ENCODE data around the gene FLNA.
"Not testable (repeated sequence)": the region's sequence is repeated elsewhere in the genome, so short reads cannot be mapped to it uniquely, and the experiment has no call there.

Gene FLNA

GRCh38 chrX:154401918-154402621 lies 27.6 kb upstream of the FLNA start:
- H3K9me3 ChIP-seq (ENCODE audit: insufficient read depth, low read length): no peaks in the 10 kb centered on the region
- no peaks in the 10 kb centered on the region for H3K27me3 ChIP-seq (ENCODE audit: insufficient read depth, insufficient read length)
- TF ChIP-seq YY1 (IDR thresholded peaks at IDR 0.05; ENCODE audit: insufficient read depth, insufficient read length) (no peak), ZNF274 (IDR thresholded peaks at IDR 0.05; ENCODE audit: low read depth, low read length) (no peak), SUZ12 (IDR thresholded peaks at IDR 0.05; ENCODE audit: extremely low read depth, insufficient read depth, insufficient read length) (no peak)
- no peak overlapping the region for H3K4me3 ChIP-seq (ENCODE audit: insufficient read length, low read depth)
- no peaks in the 10 kb centered on the region for H3K4me1 ChIP-seq (ENCODE audit: insufficient read depth, insufficient read length)
- peaks cover 29% of the 10 kb centered on the region for H3K36me3 ChIP-seq (ENCODE audit: insufficient read depth, insufficient read length, low read length)
- H3K9ac ChIP-seq (ENCODE audit: insufficient read length, low read depth): no peak overlapping the region
- no peak for DNase-seq (ENCODE audit: low read depth, low spot score)

GRCh38 chrX:154401045-154401799 lies 26.8 kb upstream of the FLNA start:
- Histone ChIP-seq H3K9ac (ENCODE audit: insufficient read length, low read depth) (no peak overlapping the region), H3K4me3 (ENCODE audit: insufficient read length, low read depth) (no peak overlapping the region), H3K4me1 (ENCODE audit: insufficient read depth, insufficient read length) (no peaks in the 10 kb centered on the region), H3K36me3 (ENCODE audit: insufficient read depth, insufficient read length, low read length) (peaks cover 29% of the 10 kb centered on the region), H3K9me3 (ENCODE audit: insufficient read depth, low read length) (no peaks in the 10 kb centered on the region), H3K27me3 (ENCODE audit: insufficient read depth, insufficient read length) (no peaks in the 10 kb centered on the region)
- DNase-seq (ENCODE audit: low read depth, low spot score): no peak
- TF ChIP-seq SUZ12 (IDR thresholded peaks at IDR 0.05; ENCODE audit: extremely low read depth, insufficient read depth, insufficient read length): no peak
- TF ChIP-seq ZNF274 (IDR thresholded peaks at IDR 0.05; ENCODE audit: low read depth, low read length): no peak
- no peak for TF ChIP-seq YY1 (IDR thresholded peaks at IDR 0.05; ENCODE audit: insufficient read depth, insufficient read length)

- H3K9ac ChIP-seq (ENCODE audit: insufficient read length, low read depth): peak overlapping the region; percentile 56
- H3K4me1 ChIP-seq (ENCODE audit: insufficient read depth, insufficient read length); H3K27me3 ChIP-seq (ENCODE audit: insufficient read depth, insufficient read length); DNase-seq (ENCODE audit: low read depth, low spot score); H3K9me3 ChIP-seq (ENCODE audit: insufficient read depth, low read length); H3K4me3 ChIP-seq (ENCODE audit: insufficient read length, low read depth): not testable (repeated sequence)
- H3K36me3 ChIP-seq (ENCODE audit: insufficient read depth, insufficient read length, low read length): peaks cover 29% of the 10 kb centered on the region
Measured at GRCh38 chrX:154400369-154400817, 26.0 kb upstream of the FLNA start.

GRCh38 chrX:154399527-154400368 lies 25.3 kb upstream of the FLNA start:
- Histone ChIP-seq H3K9me3 (ENCODE audit: insufficient read depth, low read length) (no peaks in the 10 kb centered on the region), H3K4me1 (ENCODE audit: insufficient read depth, insufficient read length) (peaks cover 2% of the 10 kb centered on the region), H3K27me3 (ENCODE audit: insufficient read depth, insufficient read length) (no peaks in the 10 kb centered on the region), H3K36me3 (ENCODE audit: insufficient read depth, insufficient read length, low read length) (peaks cover 29% of the 10 kb centered on the region), H3K4me3 (ENCODE audit: insufficient read length, low read depth) (peak overlapping the region; percentile 71), H3K9ac (ENCODE audit: insufficient read length, low read depth) (peak overlapping the region; percentile 85)
- TF ChIP-seq YY1 (IDR thresholded peaks at IDR 0.05; ENCODE audit: insufficient read depth, insufficient read length) (no peak), SUZ12 (IDR thresholded peaks at IDR 0.05; ENCODE audit: extremely low read depth, insufficient read depth, insufficient read length) (no peak), ZNF274 (IDR thresholded peaks at IDR 0.05; ENCODE audit: low read depth, low read length) (no peak)
- no peak for DNase-seq (ENCODE audit: low read depth, low spot score)

GRCh38 chrX:154398668-154399526 lies 24.5 kb upstream of the FLNA start:
- Histone ChIP-seq H3K27me3 (ENCODE audit: insufficient read depth, insufficient read length) (no peaks in the 10 kb centered on the region), H3K9me3 (ENCODE audit: insufficient read depth, low read length) (no peaks in the 10 kb centered on the region), H3K4me1 (ENCODE audit: insufficient read depth, insufficient read length) (peaks cover 2% of the 10 kb centered on the region), H3K9ac (ENCODE audit: insufficient read length, low read depth) (peak overlapping the region; percentile 85), H3K36me3 (ENCODE audit: insufficient read depth, insufficient read length, low read length) (peaks cover 29% of the 10 kb centered on the region), H3K4me3 (ENCODE audit: insufficient read length, low read depth) (peak overlapping the region; percentile 71)
- TF ChIP-seq YY1 (IDR thresholded peaks at IDR 0.05; ENCODE audit: insufficient read depth, insufficient read length) (no peak), SUZ12 (IDR thresholded peaks at IDR 0.05; ENCODE audit: extremely low read depth, insufficient read depth, insufficient read length) (no peak), ZNF274 (IDR thresholded peaks at IDR 0.05; ENCODE audit: low read depth, low read length) (no peak)
- no peak for DNase-seq (ENCODE audit: low read depth, low spot score)

GRCh38 chrX:154397888-154398667 lies 23.6 kb upstream of the FLNA start, which contains the start of gene RPL10:
Gene RPL10 (plus strand): TSS chrX:154398377. CDS start chrX:154398520, 143 bp downstream.
- peak within 1 kb of the TSS; percentile 85 for H3K9ac ChIP-seq (ENCODE audit: insufficient read length, low read depth)
- TF ChIP-seq ZNF274 (IDR thresholded peaks at IDR 0.05; ENCODE audit: low read depth, low read length) (no peak), YY1 (IDR thresholded peaks at IDR 0.05; ENCODE audit: insufficient read depth, insufficient read length) (no peak), SUZ12 (IDR thresholded peaks at IDR 0.05; ENCODE audit: extremely low read depth, insufficient read depth, insufficient read length) (no peak)
- H3K9me3 ChIP-seq (ENCODE audit: insufficient read depth, low read length): no peaks in the 10 kb centered on the region
- peak; percentile 82 for DNase-seq (ENCODE audit: low read depth, low spot score)
- H3K4me3 ChIP-seq (ENCODE audit: insufficient read length, low read depth): peak within 1 kb of the TSS; percentile 71
- H3K27me3 ChIP-seq (ENCODE audit: insufficient read depth, insufficient read length): no peaks in the 10 kb centered on the region
- peaks cover 29% of the 10 kb centered on the region for H3K36me3 ChIP-seq (ENCODE audit: insufficient read depth, insufficient read length, low read length)
- H3K4me1 ChIP-seq (ENCODE audit: insufficient read depth, insufficient read length): peaks cover 2% of the 10 kb centered on the region
